SIG-M5 (cell line): ENCODE data around the gene DRAP1.

ENCODE experiments used
- DNase-seq: peaks from one replicate; lab custom pipeline; 2025; lab: John Stamatoyannopoulos, UW

Gene DRAP1

DNA sequence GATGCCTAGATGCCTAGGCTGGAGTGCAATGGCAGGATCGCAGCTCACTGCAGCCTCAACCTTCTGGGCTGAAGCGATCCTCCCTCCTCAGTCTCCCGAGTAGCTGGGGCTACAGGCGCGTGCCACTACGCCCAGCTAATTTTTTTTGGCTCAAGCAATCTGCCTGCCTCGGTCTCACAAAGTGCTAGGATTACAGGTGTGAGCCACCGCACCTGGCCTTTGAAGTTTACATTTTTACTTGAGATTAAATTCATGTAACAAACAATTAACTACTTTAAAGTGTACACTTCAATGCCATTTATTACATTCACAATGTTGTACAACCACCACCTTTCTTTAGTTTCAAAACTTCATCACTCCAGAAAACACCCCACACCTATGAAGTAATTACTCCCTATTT, 15.5 kb upstream of the DRAP1 start:
- DNase-seq: no peak

GRCh38 chr11:65906602-65907001, 12.6 kb upstream of the DRAP1 start:
- DNase-seq: no peak

DNA sequence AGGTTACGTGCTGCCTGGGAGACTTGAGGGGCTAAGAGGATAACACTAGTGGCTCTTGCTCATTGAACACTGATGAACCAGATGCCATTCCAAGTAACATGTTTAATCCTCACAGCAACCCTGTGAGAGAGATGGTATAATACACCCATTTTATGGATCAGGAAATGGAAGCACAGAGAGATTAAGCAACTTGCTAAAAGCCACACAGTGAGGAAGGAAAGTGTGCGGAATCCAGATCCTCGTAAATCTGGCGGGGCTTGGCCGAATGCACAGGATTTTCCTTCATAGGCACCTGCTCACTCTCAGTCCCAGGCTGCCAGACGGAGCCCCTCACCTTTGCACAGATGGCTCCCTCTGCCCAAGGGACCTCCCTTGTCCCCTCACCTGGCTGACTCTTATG, 11.3 kb upstream of the DRAP1 start:
- no peak for DNase-seq

- DNase-seq: no peak
Observed at GRCh38 chr11:65911682-65912568, 7.3 kb upstream of the DRAP1 start.

- no peak for DNase-seq
Observed at GRCh38 chr11:65912845-65913244, 6.4 kb upstream of the DRAP1 start.

DNA sequence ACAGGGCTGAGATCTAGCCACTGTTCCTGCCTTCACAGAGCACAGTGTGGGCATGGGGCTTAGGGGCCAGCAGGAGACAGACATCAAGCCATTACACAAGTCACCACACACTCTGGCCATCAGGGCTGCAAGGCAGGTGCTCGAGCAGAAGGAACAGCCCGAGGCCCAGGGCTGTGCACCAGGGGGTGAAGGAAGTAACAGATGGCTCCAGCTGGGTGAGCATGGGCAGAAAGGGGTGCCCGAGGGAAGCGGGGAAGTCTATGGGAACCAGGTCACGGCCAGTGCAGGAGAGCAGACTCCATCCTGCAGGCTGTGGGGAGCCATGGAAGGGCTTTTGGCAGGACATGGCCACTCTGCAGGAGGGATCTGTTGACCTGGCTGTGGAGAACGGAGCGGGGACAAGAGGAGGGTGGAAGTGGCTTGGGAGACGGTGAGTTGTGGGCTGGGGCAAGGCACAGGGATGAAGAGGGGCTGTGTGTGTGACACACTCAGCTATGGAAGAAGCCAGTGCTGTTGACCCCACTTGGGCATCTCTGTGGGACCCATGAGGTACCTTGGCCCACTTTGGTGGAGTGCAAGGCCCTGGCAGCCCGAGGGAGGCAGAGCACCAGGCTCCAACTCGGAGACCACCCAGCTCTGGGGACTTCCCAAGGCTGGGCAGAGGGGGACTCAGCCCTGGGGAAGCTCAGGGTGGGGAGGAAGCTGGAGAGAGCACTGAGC, 4.0 kb upstream of the DRAP1 start:
- DNase-seq: no peak

GRCh38 chr11:65915821-65916251, 3.4 kb upstream of the DRAP1 start:
- DNase-seq: no peak

GRCh38 chr11:65916391-65916790, 2.8 kb upstream of the DRAP1 start:
- no peak for DNase-seq

GRCh38 chr11:65917077-65917433, 2.2 kb upstream of the DRAP1 start:
- no peak for DNase-seq

DNA sequence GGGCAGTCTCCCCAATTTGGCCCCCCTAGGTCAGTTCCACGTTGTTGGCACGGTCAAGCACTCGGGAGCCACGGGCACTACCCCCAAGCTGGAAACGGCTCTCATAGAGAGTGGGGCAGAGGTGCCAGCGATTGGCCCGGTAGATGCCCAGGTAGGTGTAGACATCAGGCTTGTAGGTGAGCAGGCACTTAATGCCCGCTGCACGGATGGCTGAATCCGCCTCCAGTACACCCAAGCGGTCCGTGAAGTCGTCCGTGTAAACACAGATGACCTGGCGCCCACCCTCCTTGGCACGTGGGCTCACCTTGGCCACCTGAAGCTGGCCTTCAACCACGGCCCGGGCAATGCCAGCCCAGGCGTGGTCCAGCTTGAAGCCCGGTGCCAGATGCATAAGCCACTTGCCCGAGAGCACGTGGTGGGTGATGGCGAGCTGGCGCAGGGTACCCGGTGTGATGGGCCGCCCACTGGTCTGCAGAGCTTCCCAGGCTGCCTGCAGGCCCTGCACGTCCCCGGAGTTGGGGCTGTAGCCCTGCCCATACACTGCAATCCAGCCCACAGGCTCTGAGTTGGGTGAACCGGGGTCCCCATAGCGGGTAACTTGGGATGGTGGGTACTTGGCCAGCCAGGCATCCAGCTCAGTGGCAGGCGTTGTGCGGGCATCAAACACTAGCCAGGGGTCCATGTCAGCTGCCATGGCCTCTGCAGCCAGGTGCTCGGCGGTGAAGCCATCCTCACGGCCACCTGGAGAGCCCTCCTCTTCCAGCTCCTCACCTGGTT, 1.6 kb upstream of the DRAP1 start:
- no peak for DNase-seq

GRCh38 chr11:65918211-65919140, 750 bp upstream of the DRAP1 start, which contains the start of gene C11orf68:
C11orf68 (minus strand) TSS chr11:65919062; CDS start chr11:65919031, 31 bp downstream.
- DNase-seq: no peak

- no peak for DNase-seq
Observed at GRCh38 chr11:65919573-65920371, 546 bp downstream of the DRAP1 start.

DNA sequence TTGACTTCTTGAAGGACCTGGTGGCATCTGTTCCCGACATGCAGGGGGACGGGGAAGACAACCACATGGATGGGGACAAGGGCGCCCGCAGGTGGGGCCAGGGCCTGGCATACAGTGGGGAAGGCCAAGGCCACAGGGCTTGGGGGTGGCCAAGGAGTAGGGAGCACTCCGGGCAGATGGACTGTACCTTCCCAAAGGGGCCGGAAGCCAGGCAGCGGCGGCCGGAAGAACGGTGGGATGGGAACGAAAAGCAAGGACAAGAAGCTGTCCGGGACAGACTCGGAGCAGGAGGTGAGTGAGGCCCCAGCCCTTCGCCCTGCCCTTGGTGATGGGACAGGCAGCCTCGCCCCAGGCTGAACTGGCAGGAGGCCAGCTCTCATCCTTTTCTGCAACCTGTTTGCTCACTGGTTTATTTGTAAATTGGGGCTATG, 1.2 kb downstream of the DRAP1 start:
- no peak for DNase-seq

- DNase-seq: no peak
Observed at GRCh38 chr11:65921033-65921555, 1.9 kb downstream of the DRAP1 start.

- no peak for DNase-seq
Observed at GRCh38 chr11:65921876-65922275, 2.6 kb downstream of the DRAP1 start.

DNA sequence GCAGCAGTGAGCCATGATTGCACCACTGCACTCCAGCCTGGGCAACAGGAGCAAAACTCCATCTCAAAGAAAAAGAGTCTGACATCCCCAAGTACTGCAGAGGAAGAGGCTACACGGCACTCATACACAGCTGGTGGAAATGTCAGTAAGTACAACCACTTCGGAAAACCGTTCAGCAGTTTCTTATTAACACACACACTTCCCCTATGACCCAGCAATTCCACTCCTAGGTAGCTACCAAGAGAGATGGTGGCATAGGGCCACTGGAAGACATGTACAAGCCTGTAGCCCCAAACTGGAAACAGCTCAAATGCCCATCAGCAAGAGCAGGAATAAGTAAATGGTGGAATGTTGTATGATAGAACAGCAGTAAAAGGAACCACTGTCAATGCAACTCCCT, 3.3 kb downstream of the DRAP1 start:
- no peak for DNase-seq

- no peak for DNase-seq
Observed at GRCh38 chr11:65925397-65925796, 6.2 kb downstream of the DRAP1 start.

DNA sequence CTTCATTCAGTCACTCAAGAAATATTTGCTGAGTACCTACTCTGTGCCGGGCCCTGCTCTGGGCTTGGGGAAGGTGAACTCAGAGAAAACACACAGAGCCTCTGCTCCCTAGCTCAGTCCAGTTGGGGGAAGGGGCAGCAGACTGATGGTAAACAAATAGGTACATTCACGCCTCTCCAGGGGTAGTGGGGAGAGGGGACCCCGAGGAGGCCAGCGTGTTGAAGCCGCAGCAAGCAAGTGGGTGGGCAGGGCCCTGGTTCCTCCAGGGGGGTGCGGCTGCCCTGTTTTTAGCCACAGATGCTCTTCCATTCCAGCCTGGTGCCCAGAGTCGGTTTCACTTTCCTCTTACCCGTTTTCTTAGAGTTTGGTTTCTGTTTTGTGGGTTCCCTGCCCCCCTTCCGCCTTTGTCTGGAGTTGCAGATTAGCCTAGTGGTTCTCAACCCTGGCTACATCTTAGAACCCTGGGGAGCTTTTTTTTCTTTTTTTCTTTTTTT, 8.7 kb downstream of the DRAP1 start:
- DNase-seq: no peak

- DNase-seq: no peak
Observed at GRCh38 chr11:65928667-65929066, 9.4 kb downstream of the DRAP1 start.
